Stimulated activated CD8-positive, alpha-beta memory T cell treated with anti-CD3 and anti-CD28 coated beads, Interleukin-4, amount 100 ng/mL, for 24 hours (primary cell): ENCODE measurements around the gene SMS.
"Not testable (repeated sequence)": the region's sequence is repeated elsewhere in the genome, so short reads cannot be mapped to it uniquely, and the experiment has no call there.

ENCODE experiments used
- DNase-seq: peaks from one replicate; pipeline ENCODE4 v3.0.0-alpha.2; 2020; ENCODE audit warnings: low read depth

SMS gene

DNA sequence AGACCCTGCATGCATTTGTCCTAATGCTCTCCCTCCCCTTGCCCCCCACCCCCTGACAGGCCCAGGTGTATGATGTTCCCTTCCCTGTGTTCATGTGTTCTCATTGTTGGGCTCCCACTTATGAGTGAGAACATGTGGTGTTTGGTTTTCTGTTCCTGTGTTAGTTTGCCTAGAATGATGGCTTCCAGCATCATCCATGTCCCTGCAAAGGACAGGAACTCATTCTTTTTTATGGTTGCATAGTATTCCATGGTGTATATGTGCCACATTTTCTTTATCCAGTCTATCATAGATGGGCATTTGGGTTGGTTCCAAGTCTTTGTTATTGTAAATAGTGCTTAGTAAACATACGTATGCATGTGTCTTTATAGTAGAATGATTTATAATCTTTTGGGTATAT lies 10.0 kb downstream of the SMS start:
- DNase-seq: not testable (repeated sequence)

DNA sequence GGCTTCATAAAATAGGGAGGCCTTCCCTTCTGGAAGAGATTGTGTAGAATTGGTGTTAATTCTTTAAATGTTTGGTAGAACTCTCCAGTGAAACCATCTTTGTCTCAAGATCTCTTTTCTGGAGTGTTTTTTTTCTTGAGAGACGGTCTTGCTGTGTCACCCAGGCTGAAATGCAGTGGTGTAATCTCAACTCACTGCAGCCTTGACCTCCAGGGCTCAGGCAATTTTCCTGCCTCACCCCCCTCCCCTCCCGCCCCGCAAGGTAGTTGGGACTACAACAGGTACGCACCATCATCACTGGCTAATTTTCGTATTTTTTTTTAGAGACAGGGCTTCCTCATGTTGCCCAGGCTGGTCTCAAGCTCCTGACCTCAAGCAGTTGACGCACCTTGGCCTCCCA lies 12.1 kb downstream of the SMS start:
- no peak for DNase-seq

DNA sequence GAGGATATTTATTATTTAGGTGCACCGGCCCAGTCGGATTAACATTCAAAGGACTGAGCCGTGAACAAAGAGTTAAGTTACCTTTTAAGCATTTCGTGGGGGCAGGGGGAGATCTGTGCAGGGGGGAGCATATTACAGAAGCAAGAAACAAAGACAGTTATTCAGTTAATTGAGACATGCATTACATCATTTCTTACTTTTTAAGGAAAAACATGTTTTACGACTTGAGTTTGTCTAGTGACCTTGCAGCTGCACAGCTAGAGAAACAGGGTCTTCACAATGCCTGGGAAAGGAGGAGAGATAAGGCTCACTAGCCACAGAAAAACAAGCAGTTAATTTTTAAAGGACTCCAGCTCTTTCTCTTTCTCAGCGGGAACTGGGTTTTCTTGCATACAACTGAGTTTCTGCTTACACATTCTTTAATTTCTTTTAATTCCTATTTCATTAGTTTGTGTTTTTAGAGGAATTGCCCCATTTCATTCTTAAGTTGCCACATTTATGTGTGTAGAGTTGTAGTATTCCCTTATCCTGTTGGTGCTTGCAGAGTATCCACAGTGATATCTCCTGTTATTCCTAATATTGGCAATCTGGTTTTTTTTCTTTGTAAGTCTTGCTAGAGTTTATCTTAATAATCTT lies 12.8 kb downstream of the SMS start:
- DNase-seq: not testable (repeated sequence)

DNA sequence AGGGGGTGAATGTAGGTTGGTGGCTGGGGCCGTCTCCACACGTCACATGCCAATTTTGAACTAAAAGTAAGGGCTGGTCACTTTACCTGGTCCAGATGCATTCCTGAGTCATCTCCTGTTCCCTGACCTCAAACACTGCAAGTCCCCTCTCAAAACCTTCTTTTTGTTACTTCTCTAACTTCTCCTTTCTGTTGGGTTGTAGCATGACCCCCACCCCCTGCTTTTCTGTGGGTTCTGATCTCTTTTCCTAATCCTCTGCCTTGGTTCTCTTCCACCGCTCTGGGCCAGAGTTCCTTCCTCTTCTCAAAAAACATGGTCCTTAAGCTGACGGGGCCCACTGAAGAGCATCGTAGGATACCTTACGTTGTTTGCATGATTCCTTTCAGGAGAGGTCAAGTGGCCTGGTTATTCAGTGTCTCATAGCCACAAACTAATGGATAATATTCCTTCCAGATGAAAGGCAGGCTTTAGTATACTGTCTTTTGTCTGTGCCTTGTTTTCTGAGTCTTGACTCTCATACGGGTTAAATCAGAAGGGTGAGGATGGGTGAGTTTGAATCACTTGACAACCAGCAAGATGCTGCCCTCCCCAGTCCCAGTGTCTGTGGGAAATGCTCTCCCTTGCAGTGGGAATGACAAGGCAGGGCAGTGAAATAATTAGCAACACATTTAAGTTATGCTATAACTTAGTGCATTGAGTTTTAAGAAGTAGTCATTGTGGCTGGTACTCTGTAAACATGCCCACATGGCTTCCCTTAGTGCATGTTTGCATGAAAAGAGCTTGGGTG lies 15.1 kb downstream of the SMS start:
- no peak for DNase-seq

DNA sequence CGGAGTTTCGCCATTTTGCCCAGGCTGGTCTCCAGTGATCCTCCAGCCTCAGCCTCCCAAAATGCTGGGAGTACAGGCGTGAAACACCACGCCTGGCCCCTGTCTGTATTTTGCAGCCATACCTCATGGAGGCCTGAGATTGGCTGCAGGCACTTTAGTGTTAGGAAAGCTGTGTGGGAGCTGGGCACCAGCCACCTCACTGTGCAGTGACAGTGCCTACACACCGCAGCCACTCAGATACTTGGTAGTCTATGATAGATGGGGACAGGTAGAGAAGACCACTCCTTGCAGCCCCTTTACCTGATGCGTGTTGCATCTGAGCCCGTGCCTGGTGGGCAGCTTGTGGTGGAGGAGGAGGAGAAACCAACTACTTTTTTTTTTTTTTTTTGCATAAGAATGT lies 16.3 kb downstream of the SMS start:
- no peak for DNase-seq

DNA sequence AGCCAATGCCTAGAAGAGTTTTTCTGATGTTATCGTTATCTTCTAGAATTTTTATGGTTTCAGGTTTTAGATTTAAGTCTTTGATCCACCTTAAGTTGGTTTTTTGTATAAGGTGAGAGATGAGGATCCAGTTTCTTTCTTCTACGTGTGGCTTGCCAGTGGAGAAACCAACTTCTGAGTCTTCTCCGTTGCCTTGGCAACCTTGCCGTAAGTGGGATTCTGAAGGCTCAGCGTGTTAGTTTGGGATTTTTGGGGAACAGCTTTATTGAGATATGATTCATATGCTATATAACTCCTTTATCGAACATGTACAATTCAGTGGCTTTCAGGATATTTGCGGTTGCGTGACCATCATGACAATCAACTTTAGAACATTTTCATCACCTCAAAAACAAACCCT lies 17.7 kb downstream of the SMS start:
- no peak for DNase-seq

DNA sequence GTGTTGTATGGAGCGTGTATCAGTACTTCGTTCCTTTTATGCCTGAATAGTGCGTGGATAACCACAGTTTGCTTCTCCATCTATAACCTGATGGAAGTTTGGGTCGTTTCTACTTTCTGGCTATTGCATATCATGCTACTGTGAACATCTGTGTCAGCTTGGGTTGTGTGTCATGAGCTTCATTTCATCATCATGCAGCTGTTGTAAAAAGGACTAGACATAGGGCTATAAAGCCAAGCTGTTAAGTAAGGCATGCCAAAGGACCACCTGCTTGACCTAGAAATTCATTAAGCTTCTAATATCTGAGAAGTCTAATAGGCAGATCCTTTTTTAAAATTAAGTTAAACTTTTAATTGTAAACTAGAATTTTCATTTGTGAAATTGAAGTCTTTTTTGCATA lies 18.4 kb downstream of the SMS start:
- no peak for DNase-seq

DNA sequence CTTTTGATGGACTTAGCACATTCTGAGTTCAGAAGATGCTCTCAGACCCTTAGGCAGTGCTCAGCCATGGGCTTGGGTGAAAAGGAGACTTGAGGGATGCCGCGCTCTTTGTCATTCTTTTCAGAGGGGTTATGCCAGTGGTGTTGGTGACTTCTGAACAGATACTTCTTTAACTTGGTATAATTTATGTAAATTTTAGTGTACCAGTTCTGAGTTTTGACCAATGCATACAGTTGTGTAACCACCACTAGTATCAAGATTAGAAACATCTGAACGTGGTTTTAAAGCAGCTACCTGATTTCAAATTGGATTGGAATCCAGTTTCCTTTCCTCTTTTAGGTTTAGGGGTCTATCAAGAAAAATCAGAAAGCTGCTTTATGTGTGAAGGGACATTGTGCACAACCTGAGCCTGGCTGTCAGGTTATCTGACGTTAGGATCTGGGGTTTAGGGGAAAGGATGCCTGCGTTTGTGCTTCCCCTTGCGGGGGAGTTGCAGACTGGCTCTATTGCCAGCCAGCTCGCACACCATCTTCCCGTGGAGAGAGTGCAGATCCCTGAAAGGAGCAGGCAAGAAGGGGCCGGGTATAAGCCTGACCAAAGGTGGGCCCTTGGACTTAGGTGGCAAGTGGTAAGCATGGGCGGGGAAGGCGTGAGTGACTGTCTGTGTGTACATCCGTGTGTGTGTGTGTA lies 19.0 kb downstream of the SMS start:
- DNase-seq: no peak

DNA sequence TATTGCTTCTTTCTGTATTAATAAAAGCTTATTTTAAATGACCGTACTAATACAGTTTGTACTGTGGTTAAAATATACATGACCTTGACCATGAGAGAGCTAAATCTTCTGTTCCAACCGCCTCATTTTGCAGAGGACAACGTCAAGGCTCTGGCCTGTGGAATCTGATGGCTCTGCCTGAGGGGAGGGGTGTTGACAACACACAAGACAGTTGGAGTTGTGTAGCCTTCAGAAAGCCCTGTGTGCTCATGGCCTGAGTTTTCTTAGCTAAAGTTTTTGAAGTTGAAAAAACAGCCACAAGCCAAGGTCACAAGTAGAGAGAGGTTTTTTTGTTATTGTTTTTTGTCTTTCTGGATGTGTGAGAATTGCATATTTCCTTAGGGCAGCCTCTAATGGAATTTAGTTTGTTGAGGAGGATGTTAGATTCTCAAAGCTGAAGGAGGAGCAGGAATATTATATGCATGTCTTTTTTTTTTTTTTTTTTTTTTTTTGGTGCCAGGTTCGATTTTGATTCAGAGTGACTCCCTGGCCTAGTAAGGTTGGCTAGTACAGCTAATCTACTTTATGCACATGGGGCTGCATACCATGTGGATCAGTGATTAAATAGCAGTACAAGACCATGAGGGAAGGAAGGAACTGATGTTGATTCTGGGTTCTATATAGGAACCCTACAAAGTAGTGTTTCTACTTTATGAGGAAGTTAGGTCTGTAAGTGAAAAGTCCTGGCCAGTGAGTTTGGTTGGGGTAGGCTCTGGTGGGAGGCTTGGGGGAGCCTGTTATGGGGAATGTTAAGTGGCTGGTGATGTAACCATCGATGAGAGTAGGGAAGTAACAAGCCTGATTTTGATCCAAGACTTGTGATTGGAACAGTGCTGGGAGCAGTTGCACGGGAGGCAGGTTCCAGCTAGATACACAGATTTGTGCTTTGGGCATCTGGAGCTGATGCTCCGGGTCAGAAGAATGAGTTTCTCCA lies 20.3 kb downstream of the SMS start:
- no peak for DNase-seq

DNA sequence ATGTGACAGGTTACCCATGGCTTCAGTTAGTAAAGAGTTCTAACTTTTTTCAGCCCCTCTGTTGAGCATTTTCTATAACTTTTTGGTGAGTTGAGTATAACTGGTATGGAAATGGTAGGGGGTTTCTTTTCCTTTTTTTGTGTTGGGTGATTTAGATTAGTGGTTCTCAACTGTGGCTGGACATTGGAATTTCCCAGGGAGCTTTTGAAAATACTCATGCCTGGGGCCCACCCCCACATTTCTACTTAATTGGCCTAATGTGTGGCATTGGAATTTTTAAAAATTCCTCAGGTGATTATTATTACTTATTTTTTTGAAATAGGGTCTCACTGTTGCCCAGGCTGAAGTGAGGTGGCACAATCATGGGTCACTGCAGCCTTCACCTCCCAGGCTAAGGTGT lies 21.9 kb downstream of the SMS start:
- no peak for DNase-seq

DNA sequence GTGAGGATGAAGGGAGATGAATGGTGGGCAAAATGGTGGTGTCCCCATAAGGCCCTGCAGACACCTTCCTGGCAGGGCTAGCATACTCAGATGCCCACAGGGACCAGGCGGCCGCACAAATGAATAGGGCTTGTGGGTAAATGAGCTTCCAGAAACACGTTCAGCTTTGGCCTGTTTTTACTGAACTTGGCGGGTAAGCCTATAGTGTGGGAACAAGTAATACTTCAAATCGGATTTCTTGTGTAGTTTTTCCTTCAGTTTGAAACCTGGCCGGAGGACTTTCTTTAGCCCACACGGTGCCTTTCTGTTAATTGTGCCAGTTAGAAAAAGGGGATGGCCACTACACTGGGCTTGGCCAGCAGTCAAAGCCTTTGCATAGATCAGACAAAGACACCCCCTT lies 22.8 kb downstream of the SMS start:
- DNase-seq: no peak

DNA sequence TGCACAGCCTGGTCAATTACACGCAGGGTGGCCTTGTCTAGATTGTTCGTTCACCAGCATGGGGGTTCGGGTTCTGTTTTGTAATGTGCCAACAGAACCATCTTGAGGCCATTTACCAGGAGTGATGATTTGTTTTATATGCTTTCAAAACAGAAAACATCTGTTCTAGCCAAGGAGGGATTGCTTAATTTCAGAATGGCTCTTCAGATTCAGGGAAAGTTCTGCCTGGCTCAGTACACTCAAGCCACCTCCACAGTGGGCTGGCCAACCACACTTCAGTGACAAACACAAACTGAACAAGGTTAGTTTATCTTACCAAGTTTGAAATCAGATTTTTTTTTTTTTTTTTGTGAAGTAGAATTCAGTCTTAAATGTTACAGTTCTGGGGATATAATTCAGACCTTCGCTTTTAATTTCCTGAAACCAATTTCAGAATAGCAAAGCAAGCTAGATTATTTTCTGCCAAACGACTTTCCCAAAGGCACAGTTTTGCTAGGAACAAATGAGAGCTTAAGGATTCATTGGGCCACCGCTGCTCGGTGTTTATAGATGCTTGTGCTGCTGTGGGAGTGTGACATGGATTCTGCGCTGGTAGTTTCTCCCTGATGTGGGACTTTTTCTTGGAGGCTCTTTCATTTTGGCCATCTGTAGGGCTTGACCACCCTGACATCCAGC lies 23.4 kb downstream of the SMS start:
- no peak for DNase-seq

DNA sequence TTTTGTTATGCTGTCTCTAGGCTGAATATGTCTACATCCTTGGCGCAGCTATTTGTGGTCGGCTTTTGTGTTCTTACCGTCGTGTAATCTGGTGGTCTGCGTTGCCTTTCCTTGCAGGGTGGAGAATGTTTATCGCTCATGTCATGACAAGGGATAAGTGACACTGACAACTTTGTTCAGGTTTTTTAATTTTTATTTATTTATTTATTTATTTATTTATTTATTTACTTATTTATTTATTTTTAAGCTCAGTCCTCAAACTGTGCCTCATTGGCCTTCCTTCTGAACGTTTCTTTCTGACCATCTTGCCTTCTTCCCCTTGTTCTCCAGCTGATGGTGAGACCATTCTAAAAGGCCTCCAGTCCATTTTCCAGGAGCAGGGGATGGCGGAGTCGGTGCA lies 26.4 kb downstream of the SMS start:
- DNase-seq: no peak

DNA sequence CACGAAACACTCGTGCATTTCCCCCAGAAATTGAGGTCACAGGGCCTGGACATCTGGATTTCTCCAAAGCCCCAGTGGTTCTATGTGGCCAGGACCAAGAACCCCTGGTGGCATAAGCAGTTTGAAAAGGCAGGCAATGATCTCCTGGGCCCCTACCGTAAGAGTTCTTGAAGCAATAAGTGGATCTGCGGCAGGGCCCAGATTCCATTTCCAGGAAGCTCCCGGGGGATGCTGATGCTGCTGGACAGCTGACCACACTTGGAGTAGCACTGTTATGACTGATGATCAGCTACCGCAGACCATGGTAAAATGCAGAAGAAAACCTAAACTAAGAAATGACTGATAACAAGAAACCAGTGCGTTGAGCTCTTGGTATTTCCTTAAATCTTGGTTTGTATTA lies 27.8 kb downstream of the SMS start:
- no peak for DNase-seq

DNA sequence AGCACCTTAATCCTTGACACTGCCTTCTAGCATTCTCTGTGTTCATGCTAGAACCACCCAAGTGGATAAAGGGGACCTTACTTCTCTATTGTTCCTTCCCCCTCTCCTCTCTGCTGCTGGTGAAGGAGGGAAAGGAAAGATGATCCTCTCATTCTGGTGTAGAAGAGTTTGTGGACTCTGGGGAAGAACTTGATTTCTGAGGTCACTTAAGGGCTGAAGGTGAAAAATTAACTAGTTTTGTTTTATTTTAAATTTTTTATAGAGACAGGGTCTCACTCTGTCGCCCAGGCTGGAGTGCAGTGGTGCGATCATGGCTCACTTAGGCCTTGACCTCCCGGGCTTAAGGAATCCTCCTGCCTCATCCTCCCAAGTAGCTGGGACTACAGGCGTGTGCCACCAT lies 29.8 kb downstream of the SMS start:
- DNase-seq: no peak

DNA sequence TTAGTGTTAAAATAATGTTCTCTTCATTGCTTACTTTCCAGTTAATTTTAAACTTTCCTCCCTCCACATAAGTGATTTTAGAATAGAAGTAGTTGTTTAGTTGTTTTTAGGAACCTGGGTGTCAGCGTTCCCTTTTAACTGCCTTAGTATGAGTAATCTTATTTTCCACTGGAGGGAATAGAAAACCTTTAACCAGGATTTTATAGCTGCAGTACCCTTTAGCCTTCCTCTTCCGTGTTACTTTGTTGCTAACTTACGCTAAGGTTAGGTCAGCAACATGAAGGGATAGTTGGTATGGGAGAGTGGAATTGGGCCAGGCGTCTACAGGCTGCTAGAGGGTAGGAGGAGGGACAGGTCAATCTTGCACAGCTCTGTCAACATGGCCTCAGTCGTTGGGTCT lies 31.5 kb downstream of the SMS start:
- no peak for DNase-seq

DNA sequence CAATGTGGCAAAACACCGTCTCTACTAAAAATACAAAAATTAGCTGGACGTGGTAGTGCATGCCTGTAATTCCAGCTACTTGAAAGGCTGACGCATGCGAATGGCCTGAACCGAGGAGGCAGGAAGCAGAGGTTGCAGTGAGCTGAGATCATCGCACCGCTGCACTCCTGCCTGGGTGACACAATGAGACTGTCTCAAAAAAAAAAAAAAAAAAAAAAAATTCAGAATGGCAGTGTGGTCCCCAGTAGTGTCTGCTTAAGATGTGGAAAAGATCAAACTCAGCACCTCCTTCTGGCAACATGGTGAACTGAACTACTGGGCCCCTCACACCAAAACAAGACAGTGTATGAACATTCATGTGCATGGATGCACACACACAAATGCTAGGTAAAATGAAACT lies 32.2 kb downstream of the SMS start:
- DNase-seq: no peak

DNA sequence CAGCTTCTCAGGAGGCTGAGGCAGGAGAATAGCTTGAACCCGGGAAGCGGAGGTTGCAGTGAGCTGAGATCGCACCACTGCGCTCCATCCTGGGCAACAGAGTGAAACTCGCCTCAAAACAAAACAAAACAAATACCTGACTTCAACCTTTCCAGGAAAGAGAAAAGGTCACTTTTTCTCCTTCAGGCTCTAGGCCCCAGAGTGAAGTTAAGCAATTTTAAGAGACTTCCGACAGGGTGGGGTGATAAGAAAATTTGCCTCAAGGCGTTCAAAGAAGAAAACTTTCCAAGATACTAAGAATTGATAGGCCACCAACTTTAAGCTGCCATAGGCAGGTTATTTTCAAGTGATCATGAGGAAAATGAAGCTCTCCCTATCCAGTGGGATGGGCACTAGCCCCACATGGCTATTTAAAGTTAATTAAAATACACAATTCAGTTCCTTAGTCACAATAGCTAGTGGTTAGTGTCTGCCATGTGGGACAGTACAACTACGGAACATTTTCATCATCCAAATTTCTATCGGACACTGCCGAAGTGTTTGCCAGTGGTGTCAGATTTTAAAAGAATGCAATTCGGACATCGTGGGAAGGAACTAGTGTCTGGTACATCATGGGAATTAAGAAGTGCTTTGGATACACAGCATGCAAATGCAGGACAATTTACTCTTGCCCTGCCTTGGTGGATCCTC lies 33.0 kb downstream of the SMS start:
- no peak for DNase-seq

DNA sequence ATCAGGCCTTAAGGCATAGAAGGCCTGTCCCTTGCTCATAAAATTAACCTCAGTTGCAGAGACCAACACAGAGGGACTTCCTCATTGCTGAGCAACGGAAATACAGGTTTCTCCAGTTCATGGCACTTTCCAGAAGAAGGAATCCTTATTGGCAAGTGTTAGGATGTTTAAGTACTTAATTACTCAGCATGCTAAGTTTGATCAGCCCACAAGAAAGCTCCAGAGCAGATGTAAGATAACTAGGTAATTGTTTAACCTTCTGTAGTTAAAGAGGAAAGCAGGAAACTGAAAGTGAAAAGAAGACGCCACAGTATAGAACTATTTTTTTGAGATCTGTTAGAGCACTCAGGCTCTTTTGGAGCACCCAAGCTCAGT lies 33.5 kb downstream of the SMS start:
- no peak for DNase-seq

DNA sequence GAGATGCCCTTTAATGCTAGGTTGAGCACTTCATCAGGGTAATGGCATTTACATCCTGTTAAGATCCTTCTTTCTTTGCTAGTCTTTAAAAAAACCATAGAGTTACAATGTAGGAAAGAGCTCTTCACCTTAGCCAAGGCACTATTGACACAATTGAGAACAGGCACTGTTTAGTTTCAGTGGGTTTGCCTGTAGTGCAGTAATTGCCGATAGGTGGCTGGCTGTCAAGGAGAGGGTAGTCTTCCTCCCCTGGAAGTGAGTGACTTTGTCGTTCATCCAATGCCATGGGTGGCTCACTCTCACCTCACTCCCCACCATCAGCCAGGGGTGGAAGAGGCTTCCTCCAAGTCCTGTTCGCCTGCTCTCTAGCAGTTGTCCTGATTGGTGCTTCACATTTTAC lies 34.7 kb downstream of the SMS start:
- no peak for DNase-seq

DNA sequence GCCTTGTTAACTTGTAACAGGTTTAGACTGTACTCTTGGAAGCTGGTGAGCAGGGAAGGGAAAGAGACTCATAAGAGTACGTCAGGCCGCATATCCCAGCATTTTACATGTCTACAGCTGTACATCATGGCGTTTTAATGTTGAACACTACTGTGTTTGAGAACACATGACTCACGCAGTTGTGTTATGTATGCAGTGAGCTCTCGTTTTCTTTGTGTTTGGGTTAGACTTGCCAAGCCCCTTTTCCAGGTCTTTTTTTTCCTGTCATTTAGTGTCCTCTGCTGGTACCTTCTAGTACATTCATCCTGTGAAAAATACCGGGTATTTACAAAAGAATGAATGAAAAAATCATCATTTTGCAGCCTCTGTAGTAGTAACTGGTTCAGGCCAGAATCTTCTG lies 35.3 kb downstream of the SMS start:
- no peak for DNase-seq
